Amniotic epithelial cell (primary cell): ENCODE results near the gene CAND1.

Source experiments
- DNase-seq: peaks from one replicate; pipeline ENCODE4 v3.0.0-alpha.2; 2010; ENCODE audit warnings: low read depth

CAND1 gene

GRCh38 chr12:67280572-67280971 is 11.4 kb downstream of the CAND1 start:
- no peak for DNase-seq

GRCh38 chr12:67284561-67284960 is 15.4 kb downstream of the CAND1 start:
- DNase-seq, result no peak

GRCh38 chr12:67286257-67286656 is 17.1 kb downstream of the CAND1 start:
- DNase-seq, result no peak

GRCh38 chr12:67287311-67287710 is 18.2 kb downstream of the CAND1 start:
- DNase-seq, result no peak

- peak; percentile 33 for DNase-seq
Measured at GRCh38 chr12:67288561-67288960, 19.4 kb downstream of the CAND1 start.

- no peak for DNase-seq
Measured at GRCh38 chr12:67290378-67290777, 21.2 kb downstream of the CAND1 start.

- DNase-seq, result peak; percentile 10
Measured at GRCh38 chr12:67299526-67299925, 30.4 kb downstream of the CAND1 start.

GRCh38 chr12:67299926-67300325 is 30.8 kb downstream of the CAND1 start:
- DNase-seq, result peak; percentile 16

- no peak for DNase-seq
Measured at GRCh38 chr12:67302162-67302561, 33.0 kb downstream of the CAND1 start.

- DNase-seq, result no peak
Measured at GRCh38 chr12:67305544-67305943, 36.4 kb downstream of the CAND1 start.

GRCh38 chr12:67306712-67307111 is 37.6 kb downstream of the CAND1 start:
- no peak for DNase-seq

- no peak for DNase-seq
Measured at GRCh38 chr12:67315661-67316060, 46.5 kb downstream of the CAND1 start.

- no peak for DNase-seq
Measured at GRCh38 chr12:67318786-67319185, 49.6 kb downstream of the CAND1 start.

GRCh38 chr12:67319936-67320335 is 50.8 kb downstream of the CAND1 start:
- no peak for DNase-seq

- DNase-seq, result peak; percentile 19
Measured at GRCh38 chr12:67320614-67321295, 51.6 kb downstream of the CAND1 start.

GRCh38 chr12:67322580-67322979 is 53.4 kb downstream of the CAND1 start:
- no peak for DNase-seq

- DNase-seq, result no peak
Measured at GRCh38 chr12:67323007-67323406, 53.8 kb downstream of the CAND1 start.

GRCh38 chr12:67326637-67327036 is 57.5 kb downstream of the CAND1 start:
- DNase-seq, result no peak

- no peak for DNase-seq
Measured at GRCh38 chr12:67327466-67327865, 58.3 kb downstream of the CAND1 start.

GRCh38 chr12:67331123-67331522 is 62.0 kb downstream of the CAND1 start:
- DNase-seq, result no peak

GRCh38 chr12:67331828-67332227 is 62.7 kb downstream of the CAND1 start:
- DNase-seq, result no peak

- DNase-seq, result no peak
Measured at GRCh38 chr12:67333649-67334048, 64.5 kb downstream of the CAND1 start.

GRCh38 chr12:67338426-67338825 is 69.3 kb downstream of the CAND1 start:
- DNase-seq, result no peak

GRCh38 chr12:67339530-67339929 is 70.4 kb downstream of the CAND1 start:
- no peak for DNase-seq
